ENCODE measurements around the gene PRM1.

Gene PRM1

GRCh38 chr16:11308493-11309283 lies 27.6 kb upstream of the PRM1 start:
- DNase-seq (ENCODE audit: low spot score), result no peak
- TF ChIP-seq CTCF (IDR thresholded peaks at IDR 0.05; ENCODE audit: extremely low read depth, insufficient read depth, missing control alignments), result no peak
- in situ Hi-C loops (cut with MboI; ENCODE audit: low pct_unique_long_range_greater_than_20kb, low sequenced_read_pairs, unreplicated experiment), result no loop called here

DNA sequence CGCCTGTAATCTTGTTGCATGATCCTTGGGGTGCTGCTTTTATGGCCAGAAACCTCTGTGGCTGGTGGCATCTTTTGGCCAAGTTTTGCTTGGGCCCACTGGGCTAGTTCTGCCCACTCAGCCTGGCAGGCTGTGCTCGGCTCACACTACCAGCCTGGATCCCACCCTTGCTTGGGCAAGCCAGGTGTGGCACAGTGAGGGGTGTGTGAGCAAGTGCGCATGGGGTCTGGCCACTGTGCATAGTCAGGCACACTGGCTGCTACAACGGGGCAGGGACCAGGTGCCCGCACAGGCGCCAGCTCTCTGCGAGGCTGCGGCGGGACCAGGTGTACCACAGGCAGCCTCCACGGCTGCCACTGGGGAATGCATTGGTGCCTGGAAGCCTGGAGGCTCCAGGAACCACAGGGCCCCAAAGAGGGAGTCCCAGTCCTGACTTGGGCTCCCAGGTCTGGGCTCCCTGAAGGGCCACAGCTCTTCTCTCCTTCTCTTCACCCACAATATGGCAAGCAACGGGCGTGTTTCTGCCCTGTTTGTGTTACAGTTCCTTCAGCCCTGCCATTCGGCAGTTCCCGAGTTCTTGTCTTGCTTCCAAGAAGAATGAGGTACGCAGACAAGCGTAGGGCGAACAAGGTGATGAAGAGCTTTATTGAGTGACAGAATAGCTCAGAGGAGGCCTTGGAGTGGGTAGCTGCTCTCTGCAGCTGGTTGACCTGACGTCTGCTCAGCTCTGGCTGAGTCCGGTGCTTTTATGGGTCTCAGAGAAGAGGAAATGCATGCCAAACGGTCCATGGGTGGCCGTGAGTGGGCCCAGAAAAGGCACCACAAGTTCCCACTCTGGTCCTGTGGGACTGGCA lies 26.7 kb upstream of the PRM1 start:
- DNase-seq (ENCODE audit: low spot score), result no peak
- in situ Hi-C loops (cut with MboI; ENCODE audit: low pct_unique_long_range_greater_than_20kb, low sequenced_read_pairs, unreplicated experiment), result no loop called here
- no peak for TF ChIP-seq CTCF (IDR thresholded peaks at IDR 0.05; ENCODE audit: extremely low read depth, insufficient read depth, missing control alignments)

DNA sequence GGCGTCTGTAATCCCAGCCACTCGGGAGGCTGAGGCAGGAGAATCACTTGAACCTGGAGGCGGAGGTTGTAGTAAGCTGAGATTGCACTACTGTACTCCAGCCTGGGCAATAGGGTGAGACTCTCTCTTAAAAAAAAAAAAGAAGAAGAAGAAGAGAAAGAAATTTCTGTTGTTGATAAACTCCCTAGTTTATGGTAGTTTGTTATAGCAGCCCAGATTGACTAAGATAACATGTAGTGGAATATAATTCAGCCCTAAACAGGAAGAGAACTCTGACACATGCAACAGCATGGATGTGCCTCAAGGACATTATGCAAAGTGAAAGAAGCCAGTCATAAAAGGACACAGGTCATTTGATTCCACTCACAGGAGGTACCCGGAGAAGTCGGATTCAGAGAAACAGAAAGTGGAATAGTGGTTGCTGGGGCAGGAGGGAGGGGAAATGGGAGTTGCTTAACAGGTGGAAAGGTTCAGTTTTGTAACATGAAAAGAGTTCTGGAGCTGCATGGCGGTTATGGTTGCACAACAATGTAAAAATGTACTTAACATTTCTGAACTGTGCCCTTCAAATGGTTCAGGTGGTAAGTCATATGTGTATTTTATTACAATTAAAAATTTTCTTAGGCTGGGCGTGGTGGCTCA lies 26.0 kb upstream of the PRM1 start:
- no peak for TF ChIP-seq CTCF (IDR thresholded peaks at IDR 0.05; ENCODE audit: extremely low read depth, insufficient read depth, missing control alignments)
- DNase-seq (ENCODE audit: low spot score), result no peak
- in situ Hi-C loops (cut with MboI; ENCODE audit: low pct_unique_long_range_greater_than_20kb, low sequenced_read_pairs, unreplicated experiment), result no loop called here

- TF ChIP-seq CTCF (IDR thresholded peaks at IDR 0.05; ENCODE audit: extremely low read depth, insufficient read depth, missing control alignments), result no peak
- DNase-seq (ENCODE audit: low spot score), result no peak
- in situ Hi-C loops (cut with MboI; ENCODE audit: low pct_unique_long_range_greater_than_20kb, low sequenced_read_pairs, unreplicated experiment), result no loop called here
Observed at GRCh38 chr16:11306381-11306780, 25.3 kb upstream of the PRM1 start.

DNA sequence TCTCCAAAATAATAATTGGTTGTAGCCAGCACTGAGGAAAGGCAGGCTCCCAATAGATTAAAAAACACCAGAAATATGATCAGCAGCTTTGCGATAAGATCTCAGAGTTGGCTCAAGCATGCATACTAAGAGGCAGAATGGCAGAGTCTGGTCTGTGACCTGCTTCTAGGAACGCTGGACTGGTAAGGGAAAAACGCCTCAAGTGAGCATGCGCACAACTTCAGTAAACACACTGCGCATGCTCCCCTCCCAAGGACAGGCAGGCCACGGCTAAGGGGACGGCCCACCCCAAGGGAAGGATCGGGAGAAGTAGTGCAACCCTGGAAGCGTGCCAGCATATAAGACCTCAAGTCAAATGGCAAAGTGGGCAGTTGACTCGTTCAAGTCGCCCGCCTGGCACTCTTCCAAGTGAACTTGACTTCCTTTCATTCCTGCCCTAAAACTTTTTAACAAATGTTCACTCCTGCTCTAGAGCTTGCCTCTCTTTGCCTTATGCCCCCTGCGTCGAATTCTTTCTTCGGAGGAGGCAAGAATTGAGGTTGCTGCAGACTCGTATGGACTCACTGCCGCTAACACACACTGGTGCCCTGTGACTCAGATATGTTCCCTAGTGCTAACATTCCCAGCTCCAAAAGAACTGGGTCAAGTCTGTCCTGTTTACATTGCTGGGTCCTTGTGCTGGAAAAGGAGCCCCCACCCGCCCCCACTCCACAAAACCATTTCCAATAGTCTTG lies 22.4 kb upstream of the PRM1 start:
- no peak for TF ChIP-seq CTCF (IDR thresholded peaks at IDR 0.05; ENCODE audit: extremely low read depth, insufficient read depth, missing control alignments)
- DNase-seq (ENCODE audit: low spot score), result no peak
- in situ Hi-C loops (cut with MboI; ENCODE audit: low pct_unique_long_range_greater_than_20kb, low sequenced_read_pairs, unreplicated experiment), result no loop called here

DNA sequence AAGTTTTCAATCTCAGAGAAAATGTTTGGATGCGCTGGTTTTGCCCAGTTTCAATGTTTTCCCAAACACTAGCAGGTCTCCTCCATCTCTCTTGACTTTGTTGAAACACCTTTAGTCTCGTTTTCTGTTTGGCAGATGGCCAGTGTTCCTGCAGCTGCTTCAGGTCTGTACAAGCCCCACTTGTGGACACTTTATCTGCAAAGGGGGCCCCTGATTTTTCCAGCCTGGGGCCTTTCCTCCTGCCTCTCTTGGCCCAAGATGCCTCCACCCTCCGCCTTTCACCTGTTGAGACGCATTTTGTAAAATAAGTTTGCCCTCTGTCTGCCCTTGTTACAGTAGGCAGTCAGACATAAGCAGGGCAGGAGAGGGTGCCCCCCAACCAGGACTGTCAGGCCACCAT lies 21.8 kb upstream of the PRM1 start:
- DNase-seq (ENCODE audit: low spot score), result no peak
- in situ Hi-C loops (cut with MboI; ENCODE audit: low pct_unique_long_range_greater_than_20kb, low sequenced_read_pairs, unreplicated experiment), result no loop called here
- no peak for TF ChIP-seq CTCF (IDR thresholded peaks at IDR 0.05; ENCODE audit: extremely low read depth, insufficient read depth, missing control alignments)

Measured in GM13977 (cell line).